GM04503 (cell line): ENCODE measurements around the gene EXT2.

Source experiments
- DNase-seq: peaks from one replicate; pipeline ENCODE4 v3.0.0-alpha.2; 2012; ENCODE audit warnings: low read depth

Gene EXT2

GRCh38 chr11:44085330-44085729 is 10.1 kb upstream of the EXT2 start:
- DNase-seq: no peak

- no peak for DNase-seq
Observed at GRCh38 chr11:44088377-44088776, 7.1 kb upstream of the EXT2 start.

DNA sequence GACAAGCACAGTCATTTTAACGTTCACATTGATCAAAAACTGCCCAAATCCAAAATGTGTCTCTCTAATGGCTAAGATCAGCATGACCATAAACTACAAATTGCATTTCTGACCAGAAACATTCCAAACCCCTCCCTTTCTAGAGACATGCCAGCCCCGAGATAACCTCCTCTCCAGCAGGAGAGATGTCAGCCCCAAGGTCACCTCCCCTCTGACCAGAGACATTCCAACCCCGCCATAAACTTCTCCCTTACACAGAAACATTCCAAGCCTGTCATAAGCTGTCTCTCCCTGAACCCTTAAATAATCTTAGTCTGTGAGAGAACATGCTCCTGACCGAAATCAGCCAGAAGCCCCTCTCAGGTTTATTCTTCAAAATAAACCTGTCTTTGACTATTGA is 6.6 kb upstream of the EXT2 start:
- DNase-seq: no peak

DNA sequence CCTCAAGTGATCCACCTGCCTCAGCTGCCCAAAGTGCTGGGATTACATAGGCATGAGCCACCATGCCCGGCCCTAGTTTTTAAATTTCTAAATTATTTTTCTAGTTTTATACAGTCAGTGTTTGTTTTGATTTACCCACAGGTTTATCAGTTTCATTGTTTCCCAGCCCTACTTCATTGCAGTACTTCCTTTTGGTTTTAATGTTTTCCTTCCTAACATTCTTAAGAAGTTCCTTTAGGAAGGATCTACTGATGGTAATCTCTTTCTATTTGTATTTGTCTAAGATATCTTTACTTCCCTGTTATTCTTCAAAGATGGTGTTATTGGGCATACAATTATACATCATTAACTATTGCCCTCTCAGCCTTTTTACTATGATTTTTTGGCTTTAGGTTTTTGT is 4.9 kb upstream of the EXT2 start:
- no peak for DNase-seq

GRCh38 chr11:44094260-44094868 is 1.1 kb upstream of the EXT2 start:
- DNase-seq: peak; percentile 24

DNA sequence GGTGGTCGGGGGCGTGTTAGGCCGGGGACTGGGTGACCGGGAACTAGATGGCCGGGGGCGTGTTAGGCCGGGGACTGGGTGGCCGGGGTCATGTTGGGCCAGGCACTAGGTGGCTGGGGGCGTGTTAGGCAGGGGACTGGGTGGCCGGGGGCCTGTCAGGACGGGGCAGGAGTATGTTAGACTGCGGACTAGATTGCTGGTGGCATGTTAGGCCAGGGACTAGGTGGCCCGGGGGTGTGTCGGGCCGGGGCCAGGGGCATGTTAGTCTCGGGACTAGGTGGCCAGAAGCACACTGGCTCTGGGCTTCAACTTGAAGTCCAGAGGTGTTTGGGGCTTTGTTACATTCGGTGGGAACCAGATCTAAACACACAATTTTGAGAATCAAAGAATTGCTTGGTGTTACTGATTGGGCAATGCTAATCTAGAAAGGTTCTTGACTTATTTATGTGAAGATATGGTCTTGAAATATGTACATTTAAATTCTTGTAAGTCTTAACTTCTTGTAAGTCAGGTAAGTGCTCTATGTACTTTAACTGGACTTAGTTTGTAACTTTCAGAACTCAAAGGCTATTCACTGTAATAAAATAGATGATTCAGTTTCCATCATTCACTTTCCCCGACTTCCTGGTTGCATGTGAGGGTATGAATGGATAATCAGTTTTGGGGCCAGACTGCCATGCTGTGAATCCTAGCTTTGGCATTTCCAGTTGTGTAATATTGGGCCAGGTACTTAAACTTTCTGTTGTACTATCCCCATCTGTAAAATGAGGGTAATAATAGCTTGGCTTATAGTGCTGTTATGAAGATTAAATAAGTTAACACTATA is 1.1 kb downstream of the EXT2 start:
- DNase-seq: peak; percentile 37

GRCh38 chr11:44097821-44098220 is 2.3 kb downstream of the EXT2 start:
- no peak for DNase-seq

- no peak for DNase-seq
Observed at GRCh38 chr11:44101098-44101497, 5.6 kb downstream of the EXT2 start.

- no peak for DNase-seq
Observed at GRCh38 chr11:44104481-44105294, 9.2 kb downstream of the EXT2 start.

- no peak for DNase-seq
Observed at GRCh38 chr11:44108260-44108659, 12.8 kb downstream of the EXT2 start.

DNA sequence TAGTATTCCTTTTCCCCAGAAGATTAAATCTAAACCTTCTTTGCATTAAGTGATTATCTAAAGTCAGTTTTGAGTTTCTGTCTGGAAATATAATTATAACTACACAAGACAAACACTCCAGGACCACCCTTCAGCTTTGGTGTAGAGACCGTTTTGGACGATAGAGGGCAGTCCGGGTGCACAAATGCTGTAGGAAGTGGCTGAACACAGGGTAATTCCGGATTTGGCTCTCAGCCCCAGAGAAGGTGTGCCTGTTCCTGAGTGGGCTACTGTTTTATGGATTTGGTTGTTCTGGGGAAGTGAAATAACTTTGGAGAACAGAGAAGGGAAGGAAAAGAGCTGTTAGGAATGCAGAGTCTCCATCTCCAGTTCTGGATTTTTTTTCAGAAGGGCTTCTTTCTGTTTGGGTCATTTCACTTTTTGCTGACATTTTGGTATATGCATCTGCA is 14.8 kb downstream of the EXT2 start:
- no peak for DNase-seq

DNA sequence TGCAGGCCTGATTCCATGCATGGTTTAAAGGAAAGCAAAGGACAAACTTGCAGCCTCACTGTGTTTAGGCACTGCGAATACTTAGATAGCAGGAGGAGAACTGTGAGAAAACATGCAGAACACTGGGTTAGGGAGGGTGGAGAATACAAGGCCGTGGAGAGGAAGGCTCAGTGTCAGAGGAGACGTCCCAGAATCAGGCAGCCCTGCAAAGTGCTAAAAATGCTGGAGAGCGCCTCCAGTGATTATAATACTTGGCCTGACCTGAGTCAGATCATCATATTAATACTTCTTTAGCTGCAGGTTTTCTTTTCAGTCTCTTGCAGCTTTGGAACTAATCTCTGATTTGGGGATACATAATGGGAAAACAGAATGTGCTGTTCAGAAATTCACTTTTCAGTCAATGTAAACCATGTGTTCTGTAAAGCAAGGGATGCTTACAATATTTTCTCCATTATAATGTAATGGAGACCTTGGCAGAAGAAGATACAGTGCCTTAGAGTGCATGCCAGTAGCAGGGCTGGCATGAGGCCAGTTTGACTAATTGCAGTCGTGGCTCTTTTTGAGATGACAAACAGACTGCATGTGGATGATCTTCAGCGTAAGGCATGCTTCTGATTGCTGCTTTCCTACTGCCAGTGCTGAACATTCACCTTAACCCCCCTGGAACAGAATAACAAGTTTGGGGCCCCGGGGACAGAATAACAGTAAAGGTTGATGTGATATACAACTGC is 16.8 kb downstream of the EXT2 start:
- DNase-seq: peak; percentile 50

GRCh38 chr11:44113018-44113417 is 17.5 kb downstream of the EXT2 start:
- no peak for DNase-seq

- no peak for DNase-seq
Observed at GRCh38 chr11:44113572-44113971, 18.1 kb downstream of the EXT2 start.

GRCh38 chr11:44116234-44116830 is 20.9 kb downstream of the EXT2 start:
- DNase-seq: no peak

DNA sequence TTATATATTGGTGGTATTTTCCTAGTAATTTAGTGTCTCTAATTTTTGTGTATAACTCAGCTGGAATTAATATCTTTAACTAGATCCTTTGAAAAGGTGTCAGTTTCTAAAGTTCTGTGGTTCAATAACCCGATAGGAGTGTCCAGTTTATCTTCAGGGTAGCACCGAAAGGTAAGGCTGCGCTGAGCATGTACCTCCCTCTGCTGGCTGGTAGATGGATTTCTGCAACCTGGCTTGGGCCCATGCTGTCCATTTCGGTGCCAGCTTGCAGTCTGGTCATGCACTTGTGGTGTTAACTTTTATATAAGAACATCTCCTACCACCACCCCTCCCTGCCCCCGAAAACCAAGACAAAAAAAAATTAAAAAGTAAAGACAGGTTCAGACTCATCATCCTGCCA is 24.7 kb downstream of the EXT2 start:
- no peak for DNase-seq

DNA sequence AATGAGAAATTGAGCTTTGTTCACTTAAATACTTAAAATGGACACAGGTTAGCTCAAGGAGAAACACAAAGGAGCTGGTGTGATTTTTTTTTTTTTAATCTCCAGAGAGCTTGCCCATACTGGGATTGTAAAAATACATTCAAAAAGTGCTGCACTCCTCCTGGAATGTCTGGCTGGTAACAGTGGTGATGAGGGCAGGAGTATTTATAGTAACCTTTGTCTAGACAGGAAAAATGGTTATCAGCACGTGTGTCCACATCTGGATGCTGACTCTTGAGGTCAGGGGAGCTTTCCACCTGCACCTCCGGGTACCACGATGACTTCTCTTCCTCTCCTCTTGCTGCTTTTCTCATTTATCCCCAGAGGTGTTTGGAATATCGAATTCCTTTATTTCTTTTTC is 30.1 kb downstream of the EXT2 start:
- DNase-seq: no peak

DNA sequence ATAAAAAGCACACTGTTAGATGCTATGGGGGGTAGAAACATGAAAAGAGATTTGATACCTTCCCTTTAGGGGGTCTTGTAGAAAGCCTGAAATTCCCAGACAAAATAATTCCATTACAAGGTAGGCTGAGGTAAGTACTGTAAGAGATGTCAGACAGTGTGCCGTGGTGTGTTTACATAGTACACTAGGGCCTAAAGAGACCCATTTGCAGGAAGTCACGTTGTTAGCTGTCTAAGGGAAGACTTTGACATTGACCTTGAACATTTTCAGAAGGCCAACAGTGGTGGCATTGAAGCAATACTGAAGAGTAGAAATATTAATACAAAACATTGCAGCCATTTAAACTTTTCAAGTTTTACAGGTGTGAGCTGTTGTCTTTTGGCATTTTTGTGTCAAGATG is 30.8 kb downstream of the EXT2 start:
- no peak for DNase-seq

- no peak for DNase-seq
Observed at GRCh38 chr11:44127130-44127529, 31.7 kb downstream of the EXT2 start.

DNA sequence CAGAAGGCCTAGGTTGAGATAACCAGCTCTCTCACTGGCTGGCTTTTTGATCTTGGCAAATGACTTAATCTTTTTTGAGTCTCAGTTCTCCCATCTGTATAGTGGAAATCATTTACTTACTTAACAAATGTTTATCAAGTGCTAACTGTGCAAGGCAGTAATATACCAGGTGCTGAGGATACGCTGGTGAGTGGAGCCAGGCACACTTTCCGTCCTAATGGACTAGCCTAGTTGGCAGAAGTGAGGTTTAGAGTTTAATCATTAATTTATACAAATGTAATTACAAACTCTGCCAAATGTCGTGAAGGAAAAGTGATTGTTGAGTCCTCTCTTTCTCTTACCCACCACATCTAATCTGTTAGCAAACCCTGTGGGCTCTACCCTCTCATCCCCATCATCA is 33.3 kb downstream of the EXT2 start:
- DNase-seq: no peak

GRCh38 chr11:44130751-44131150 is 35.3 kb downstream of the EXT2 start:
- DNase-seq: no peak
